ENCODE measurements around the gene PHOSPHO2. TPM values are rescaled to one million over a fixed set of nuclear protein-coding genes. Genes with fewer than 3 reads are reported as not detected.
"Not testable (repeated sequence)": the region's sequence is repeated elsewhere in the genome, so short reads cannot be mapped to it uniquely, and the experiment has no call there.

The PHOSPHO2 gene
- total RNA-seq, 5 donors from 2014 or later (not counting 1 experiment from before 2014, with no cell fraction given), result 3.6 to 8.6 (median 6.1) TPM

DNA sequence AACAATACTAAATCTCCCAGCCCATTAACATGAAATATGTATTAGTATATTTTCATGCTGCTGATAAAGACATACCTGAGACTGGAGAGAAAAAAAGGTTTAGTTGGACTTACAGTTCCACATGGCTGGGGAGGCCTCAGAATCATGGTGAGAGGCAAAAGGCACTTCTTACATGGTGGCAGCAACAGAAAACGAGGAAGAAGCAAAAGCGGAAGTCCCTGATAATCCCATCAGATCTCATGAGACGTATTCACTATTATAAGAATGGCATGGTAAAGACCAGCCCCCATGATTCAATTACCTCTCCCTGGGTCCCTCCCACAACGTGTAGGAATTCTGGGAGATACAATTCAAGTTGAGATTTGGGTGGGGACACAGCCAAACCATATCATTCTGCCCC, 7.4 kb upstream of the PHOSPHO2 start:
- H3K27ac Mint-ChIP-seq; H3K4me3 ChIP-seq (ENCODE audit: control insufficient read depth in 1 of 2, extremely low read depth in 1 of 2, low read length in 1 of 2); H3K4me1 ChIP-seq (ENCODE audit: control insufficient read depth in 1 of 2, extremely low read depth in 1 of 2, insufficient read depth in 2 of 2, low read length in 2 of 2); H3K27ac ChIP-seq (ENCODE audit: low read length); CTCF ChIA-PET; H3K36me3 ChIP-seq (ENCODE audit: control insufficient read depth in 2 of 2, extremely low read depth in 1 of 2, insufficient read depth in 1 of 2, low read length in 1 of 2); POLR2A ChIA-PET; DNase-seq; H3K27me3 ChIP-seq (replicated peaks in 1 of 2; ENCODE audit: control insufficient read depth in 2 of 2, extremely low read depth in 1 of 2, insufficient read depth in 2 of 2, low read length in 1 of 2); H3K4me3 Mint-ChIP-seq; ATAC-seq (replicated peaks in 1 of 4); H3K9me3 ChIP-seq; H3K27me3 Mint-ChIP-seq: not testable (repeated sequence)
- WGBS (ENCODE audit: insufficient coverage), result no CpG with 5 or more reads among the region's 4 CpGs
- Mint-ChIP-seq H3K36me3 (peaks cover 11% of the 10 kb centered on the region), H3K4me1 (peaks cover 0 to 16% (median 6%) of the 10 kb centered on the region in 3 donors), H3K9me3 (peaks cover 4 to 23% (median 9%) of the 10 kb centered on the region in 3 donors)

GRCh38 chr2:169687943-169688342, 6.3 kb upstream of the PHOSPHO2 start:
- CTCF ChIA-PET; DNase-seq; H3K4me3 ChIP-seq (ENCODE audit: control insufficient read depth in 1 of 2, extremely low read depth in 1 of 2, low read length in 1 of 2); ATAC-seq (replicated peaks in 1 of 4); H3K4me1 ChIP-seq (ENCODE audit: control insufficient read depth in 1 of 2, extremely low read depth in 1 of 2, insufficient read depth in 2 of 2, low read length in 2 of 2); H3K27ac ChIP-seq (ENCODE audit: low read length); H3K27ac Mint-ChIP-seq; H3K4me3 Mint-ChIP-seq; H3K27me3 Mint-ChIP-seq; H3K9me3 ChIP-seq; H3K27me3 ChIP-seq (replicated peaks in 1 of 2; ENCODE audit: control insufficient read depth in 2 of 2, extremely low read depth in 1 of 2, insufficient read depth in 2 of 2, low read length in 1 of 2); POLR2A ChIA-PET; H3K36me3 ChIP-seq (ENCODE audit: control insufficient read depth in 2 of 2, extremely low read depth in 1 of 2, insufficient read depth in 1 of 2, low read length in 1 of 2): not testable (repeated sequence)
- H3K4me1 Mint-ChIP-seq, result peaks cover 0 to 10% (median 6%) of the 10 kb centered on the region in 3 donors
- H3K36me3 Mint-ChIP-seq, result peaks cover 11% of the 10 kb centered on the region
- H3K9me3 Mint-ChIP-seq, result peaks cover 4 to 23% (median 9%) of the 10 kb centered on the region in 3 donors

DNA sequence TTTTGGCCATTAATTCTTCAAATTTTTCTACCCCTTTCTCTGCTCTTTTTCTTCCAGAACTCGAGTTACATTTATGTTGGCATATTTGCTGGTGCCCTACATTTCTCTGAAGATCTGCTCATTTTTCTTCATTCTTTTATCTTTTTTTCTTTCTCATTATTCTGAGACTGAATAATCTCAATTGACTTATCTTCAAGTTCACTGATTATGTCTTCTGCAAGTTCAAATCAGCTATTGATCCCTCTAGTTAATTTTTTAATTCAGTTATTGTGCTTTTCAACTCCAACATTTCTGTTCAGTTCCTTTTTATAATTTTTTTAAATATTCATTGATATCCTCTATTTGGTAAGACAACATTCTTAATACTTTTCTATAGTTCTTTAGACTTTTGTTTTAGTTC, 3.3 kb upstream of the PHOSPHO2 start:
- Mint-ChIP-seq H3K9me3 (peaks cover 4 to 23% (median 9%) of the 10 kb centered on the region in 3 donors), H3K27me3 (peaks cover 5 to 9% of the 10 kb centered on the region in 2 donors), H3K4me3 (no peak overlapping the region), H3K36me3 (peaks cover 11% of the 10 kb centered on the region), H3K4me1 (peaks cover 11 to 18% (median 15%) of the 10 kb centered on the region in 3 donors), H3K27ac (no peak overlapping the region)
- no peak overlapping the region for H3K4me3 ChIP-seq (ENCODE audit: control insufficient read depth in 1 of 2, extremely low read depth in 1 of 2, low read length in 1 of 2)
- H3K27ac ChIP-seq (ENCODE audit: low read length), result no peak overlapping the region
- ChIA-PET CTCF (no interaction called here), POLR2A (interaction anchor here in 1 of 2 donors (0.6 kb wide), 2 partner anchors 128 to 144 kb away, joined by 3 to 5 read pairs; no protein-coding TSS in a partner anchor)
- 67% methylated on average over 1 of the region's 1 CpG for WGBS (ENCODE audit: insufficient coverage)
- no peaks in the 10 kb centered on the region for H3K27me3 ChIP-seq (replicated peaks in 1 of 2; ENCODE audit: control insufficient read depth in 2 of 2, extremely low read depth in 1 of 2, insufficient read depth in 2 of 2, low read length in 1 of 2)
- H3K36me3 ChIP-seq (ENCODE audit: control insufficient read depth in 2 of 2, extremely low read depth in 1 of 2, insufficient read depth in 1 of 2, low read length in 1 of 2), result no peaks in the 10 kb centered on the region
- ATAC-seq (replicated peaks in 1 of 4), result no peak
- peaks cover 3 to 9% of the 10 kb centered on the region in 2 experiments for H3K4me1 ChIP-seq (ENCODE audit: control insufficient read depth in 1 of 2, extremely low read depth in 1 of 2, insufficient read depth in 2 of 2, low read length in 2 of 2)
- H3K9me3 ChIP-seq, result no peaks in the 10 kb centered on the region
- DNase-seq, result no peak

DNA sequence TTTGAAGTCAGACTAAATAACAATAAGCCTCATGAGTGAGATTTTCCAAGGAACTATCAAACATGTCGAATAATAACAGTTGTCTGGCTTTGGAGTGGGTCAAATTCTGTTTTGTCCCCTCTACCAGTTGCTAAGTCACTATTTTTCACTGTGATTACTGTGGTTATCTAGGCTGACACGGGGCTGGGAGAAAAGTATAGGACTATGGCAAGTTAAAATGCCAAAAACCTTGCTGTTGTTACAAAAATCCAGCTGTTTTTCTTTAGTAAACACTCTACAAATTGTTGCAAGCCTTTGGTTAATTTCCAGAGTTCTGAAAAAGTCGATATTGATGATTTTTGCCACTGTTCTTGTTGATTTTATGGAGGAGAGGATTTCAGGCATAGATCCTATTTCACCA, 1.6 kb upstream of the PHOSPHO2 start:
- Mint-ChIP-seq H3K27ac (no peak overlapping the region), H3K4me1 (peaks cover 11 to 18% (median 15%) of the 10 kb centered on the region in 3 donors), H3K27me3 (peaks cover 5 to 9% of the 10 kb centered on the region in 2 donors), H3K4me3 (no peak overlapping the region), H3K36me3 (peaks cover 15% of the 10 kb centered on the region), H3K9me3 (peaks cover 4 to 23% (median 9%) of the 10 kb centered on the region in 3 donors)
- Histone ChIP-seq H3K27ac (ENCODE audit: low read length) (no peak overlapping the region), H3K27me3 (replicated peaks in 1 of 2; ENCODE audit: control insufficient read depth in 2 of 2, extremely low read depth in 1 of 2, insufficient read depth in 2 of 2, low read length in 1 of 2) (no peaks in the 10 kb centered on the region), H3K4me1 (ENCODE audit: control insufficient read depth in 1 of 2, extremely low read depth in 1 of 2, insufficient read depth in 2 of 2, low read length in 2 of 2) (peaks cover 3 to 9% of the 10 kb centered on the region in 2 experiments), H3K9me3 (no peaks in the 10 kb centered on the region), H3K36me3 (ENCODE audit: control insufficient read depth in 2 of 2, extremely low read depth in 1 of 2, insufficient read depth in 1 of 2, low read length in 1 of 2) (no peaks in the 10 kb centered on the region), H3K4me3 (ENCODE audit: control insufficient read depth in 1 of 2, extremely low read depth in 1 of 2, low read length in 1 of 2) (no peak overlapping the region)
- ATAC-seq (replicated peaks in 1 of 4) (no peak), DNase-seq (no peak)
- ChIA-PET POLR2A (interaction anchor here in 1 of 2 donors (0.6 to 3.4 kb wide), 5 partner anchors 8 to 119 kb away, joined by 3 to 25 read pairs (median 4); partner anchors contain the start of gene FASTKD1), CTCF (interaction anchor here (1.1 to 2.3 kb wide), 3 partner anchors 9 to 76 kb away, joined by 3 to 9 read pairs (median 3); no protein-coding TSS in a partner anchor)
- WGBS (ENCODE audit: insufficient coverage), result no CpG with 5 or more reads among the region's 3 CpGs

DNA sequence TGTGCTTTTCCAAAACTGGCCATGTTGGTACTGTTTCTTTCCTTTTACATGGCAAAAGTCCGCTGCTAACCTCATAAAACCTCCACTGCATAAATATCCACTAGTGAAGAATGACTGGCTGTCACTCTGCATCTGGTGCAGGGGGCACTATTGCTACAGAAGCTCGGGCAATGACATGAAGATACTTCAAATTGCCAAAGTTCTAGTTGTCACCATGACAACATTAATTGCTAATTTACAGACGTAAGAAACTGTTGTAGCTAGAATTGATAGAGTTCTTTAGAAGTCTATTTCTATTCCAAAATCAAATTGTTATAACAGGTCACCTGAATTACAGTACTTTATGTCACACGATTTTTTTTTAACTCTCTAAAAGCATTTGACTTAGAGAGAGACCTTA, 909 bp upstream of the PHOSPHO2 start:
- Histone ChIP-seq H3K27ac (ENCODE audit: low read length) (peak overlapping the region; percentile 88), H3K27me3 (replicated peaks in 1 of 2; ENCODE audit: control insufficient read depth in 2 of 2, extremely low read depth in 1 of 2, insufficient read depth in 2 of 2, low read length in 1 of 2) (no peaks in the 10 kb centered on the region), H3K9me3 (no peaks in the 10 kb centered on the region), H3K4me3 (ENCODE audit: control insufficient read depth in 1 of 2, extremely low read depth in 1 of 2, low read length in 1 of 2) (no peak overlapping the region), H3K36me3 (ENCODE audit: control insufficient read depth in 2 of 2, extremely low read depth in 1 of 2, insufficient read depth in 1 of 2, low read length in 1 of 2) (no peaks in the 10 kb centered on the region), H3K4me1 (ENCODE audit: control insufficient read depth in 1 of 2, extremely low read depth in 1 of 2, insufficient read depth in 2 of 2, low read length in 2 of 2) (peaks cover 3 to 9% of the 10 kb centered on the region in 2 experiments)
- WGBS (ENCODE audit: insufficient coverage), result 83% methylated on average over 1 of the region's 4 CpGs
- ChIA-PET POLR2A (interaction anchor here (0.5 to 3.4 kb wide), 10 partner anchors 10 to 1281 kb away, joined by 3 to 25 read pairs (median 4); partner anchors contain the start of genes FASTKD1 (in 1 of the 2) and SSB (in 1 of the 2)), CTCF (interaction anchor here (1.1 to 2.3 kb wide), 2 partner anchors 10 to 12 kb away, joined by 3 to 9 read pairs; no protein-coding TSS in a partner anchor)
- peaks cover 15% of the 10 kb centered on the region for H3K36me3 Mint-ChIP-seq
- peaks cover 11 to 18% (median 17%) of the 10 kb centered on the region in 3 donors for H3K4me1 Mint-ChIP-seq
- DNase-seq (peak in 6 of 35 experiments; percentile 8 to 54 (median 17)), ATAC-seq (replicated peaks in 1 of 4) (no peak)
- peaks cover 4 to 21% (median 9%) of the 10 kb centered on the region in 3 donors for H3K9me3 Mint-ChIP-seq
- peak overlapping the region; percentile 80 to 92 for H3K27ac Mint-ChIP-seq
- H3K27me3 Mint-ChIP-seq, result peaks cover 5 to 9% of the 10 kb centered on the region in 2 donors
- H3K4me3 Mint-ChIP-seq, result peak overlapping the region; percentile 83 to 97 (median 87)

DNA sequence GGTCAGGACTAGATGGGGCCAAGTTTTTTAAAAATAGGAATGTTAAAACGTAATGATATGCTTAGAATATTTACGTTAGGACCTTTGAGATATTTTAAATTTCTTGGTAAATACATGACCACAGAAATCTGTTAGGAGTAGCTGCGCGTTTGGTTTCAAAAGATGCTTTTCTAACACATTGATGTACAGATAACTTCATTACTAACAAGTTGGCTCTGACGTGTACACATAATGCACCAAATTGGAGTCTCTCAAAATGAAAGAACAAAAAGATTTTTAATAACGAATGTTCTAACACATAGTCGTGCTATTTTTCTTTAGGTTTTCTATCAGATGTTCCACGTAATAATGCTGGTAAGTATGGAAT, 608 bp downstream of the PHOSPHO2 start:
- H3K36me3 ChIP-seq (ENCODE audit: control insufficient read depth in 2 of 2, extremely low read depth in 1 of 2, insufficient read depth in 1 of 2, low read length in 1 of 2), result peaks cover 2 to 4% of the 10 kb centered on the region in 2 donors
- peaks cover 3 to 9% of the 10 kb centered on the region in 2 experiments for H3K4me1 ChIP-seq (ENCODE audit: control insufficient read depth in 1 of 2, extremely low read depth in 1 of 2, insufficient read depth in 2 of 2, low read length in 2 of 2)
- H3K9me3 Mint-ChIP-seq, result peaks cover 4 to 12% (median 8%) of the 10 kb centered on the region in 3 donors
- peak overlapping the region; percentile 88 for H3K27ac ChIP-seq (ENCODE audit: low read length)
- CTCF ChIA-PET, result interaction anchor here in 1 of 2 donors (2.3 kb wide), 1 partner anchor 11 kb away, joined by 9 read pairs; no protein-coding TSS in a partner anchor
- POLR2A ChIA-PET, result interaction anchor here in 1 of 2 donors (0.5 to 3.4 kb wide), 5 partner anchors 11 to 330 kb away, joined by 3 to 25 read pairs (median 4); partner anchors contain the start of gene SSB
- peak overlapping the region; percentile 69 to 80 for H3K4me3 ChIP-seq (ENCODE audit: control insufficient read depth in 1 of 2, extremely low read depth in 1 of 2, low read length in 1 of 2)
- ATAC-seq (replicated peaks in 1 of 4) (no peak), DNase-seq (no peak)
- H3K4me1 Mint-ChIP-seq, result peaks cover 17 to 19% (median 18%) of the 10 kb centered on the region in 3 donors
- 81% methylated on average over 2 of the region's 8 CpGs for WGBS (ENCODE audit: insufficient coverage)
- H3K36me3 Mint-ChIP-seq, result peaks cover 20% of the 10 kb centered on the region
- peak overlapping the region; percentile 83 to 97 (median 87) for H3K4me3 Mint-ChIP-seq
- H3K27me3 ChIP-seq (replicated peaks in 1 of 2; ENCODE audit: control insufficient read depth in 2 of 2, extremely low read depth in 1 of 2, insufficient read depth in 2 of 2, low read length in 1 of 2), result no peaks in the 10 kb centered on the region
- H3K27me3 Mint-ChIP-seq, result peaks cover 5 to 9% of the 10 kb centered on the region in 2 donors
- H3K27ac Mint-ChIP-seq, result peak overlapping the region; percentile 81 to 92
- no peaks in the 10 kb centered on the region for H3K9me3 ChIP-seq
